ENCODE data around the gene SIX5.
"Not testable (repeated sequence)": the region's sequence is repeated elsewhere in the genome, so short reads cannot be mapped to it uniquely, and the experiment has no call there.

The SIX5 gene

GRCh38 chr19:45754323-45754722 is 14.7 kb downstream of the SIX5 start:
- no peak for DNase-seq (ENCODE audit: low read depth, low spot score)

- no peak for DNase-seq (ENCODE audit: low read depth, low spot score)
Observed at GRCh38 chr19:45753548-45753947, 15.5 kb downstream of the SIX5 start.

GRCh38 chr19:45752639-45753038 is 16.4 kb downstream of the SIX5 start:
- DNase-seq (ENCODE audit: low read depth, low spot score) = no peak

GRCh38 chr19:45751483-45751882 is 17.6 kb downstream of the SIX5 start:
- not testable (repeated sequence) for DNase-seq (ENCODE audit: low read depth, low spot score)

- DNase-seq (ENCODE audit: low read depth, low spot score) = no peak
Observed at GRCh38 chr19:45747513-45747912, 21.5 kb downstream of the SIX5 start.

- no peak for DNase-seq (ENCODE audit: low read depth, low spot score)
Observed at GRCh38 chr19:45746866-45747265, 22.2 kb downstream of the SIX5 start.

GRCh38 chr19:45745606-45746005 is 23.4 kb downstream of the SIX5 start:
- DNase-seq (ENCODE audit: low read depth, low spot score) = no peak

- no peak for DNase-seq (ENCODE audit: low read depth, low spot score)
Observed at GRCh38 chr19:45742969-45743368, 26.1 kb downstream of the SIX5 start.

GRCh38 chr19:45739498-45740439 is 29.3 kb downstream of the SIX5 start:
- DNase-seq (ENCODE audit: low read depth, low spot score) = no peak

- DNase-seq (ENCODE audit: low read depth, low spot score) = no peak
Observed at GRCh38 chr19:45733160-45733810, 35.8 kb downstream of the SIX5 start, which contains the start of gene MEIOSIN. MEIOSIN (plus strand) TSS chr19:45733439; CDS start chr19:45735377, 1,938 bp downstream.

GRCh38 chr19:45730368-45731288 is 38.4 kb downstream of the SIX5 start, which contains the start of gene FBXO46:
FBXO46 (minus strand) TSS chr19:45730896; CDS start chr19:45713495, 17,401 bp downstream.
- peak; percentile 89 for DNase-seq (ENCODE audit: low read depth, low spot score)

- DNase-seq (ENCODE audit: low read depth, low spot score) = no peak
Observed at GRCh38 chr19:45729800-45730290, 39.2 kb downstream of the SIX5 start.

GRCh38 chr19:45728683-45729082 is 40.4 kb downstream of the SIX5 start:
- DNase-seq (ENCODE audit: low read depth, low spot score) = not testable (repeated sequence)

GRCh38 chr19:45720065-45720464 is 49.0 kb downstream of the SIX5 start:
- not testable (repeated sequence) for DNase-seq (ENCODE audit: low read depth, low spot score)

- DNase-seq (ENCODE audit: low read depth, low spot score) = no peak
Observed at GRCh38 chr19:45717983-45718650, 50.9 kb downstream of the SIX5 start.

- DNase-seq (ENCODE audit: low read depth, low spot score) = peak; percentile 99
Observed at GRCh38 chr19:45717131-45717982, 51.7 kb downstream of the SIX5 start.

GRCh38 chr19:45716359-45717130 is 52.5 kb downstream of the SIX5 start:
- no peak for DNase-seq (ENCODE audit: low read depth, low spot score)

- no peak for DNase-seq (ENCODE audit: low read depth, low spot score)
Observed at GRCh38 chr19:45715139-45715538, 53.9 kb downstream of the SIX5 start.

Data from brain pericyte (primary cell).